Measurements from ENCODE around the gene NECAB3. TPM values are rescaled to one million over a fixed set of nuclear protein-coding genes. Genes with fewer than 3 reads are reported as not detected.

Gene NECAB3
- total and polyA plus RNA-seq, 2 of the 13 experiments (the other 11 are each of a cell fraction or from before 2014, with no cell fraction given): 61.5 to 65.5 TPM

DNA sequence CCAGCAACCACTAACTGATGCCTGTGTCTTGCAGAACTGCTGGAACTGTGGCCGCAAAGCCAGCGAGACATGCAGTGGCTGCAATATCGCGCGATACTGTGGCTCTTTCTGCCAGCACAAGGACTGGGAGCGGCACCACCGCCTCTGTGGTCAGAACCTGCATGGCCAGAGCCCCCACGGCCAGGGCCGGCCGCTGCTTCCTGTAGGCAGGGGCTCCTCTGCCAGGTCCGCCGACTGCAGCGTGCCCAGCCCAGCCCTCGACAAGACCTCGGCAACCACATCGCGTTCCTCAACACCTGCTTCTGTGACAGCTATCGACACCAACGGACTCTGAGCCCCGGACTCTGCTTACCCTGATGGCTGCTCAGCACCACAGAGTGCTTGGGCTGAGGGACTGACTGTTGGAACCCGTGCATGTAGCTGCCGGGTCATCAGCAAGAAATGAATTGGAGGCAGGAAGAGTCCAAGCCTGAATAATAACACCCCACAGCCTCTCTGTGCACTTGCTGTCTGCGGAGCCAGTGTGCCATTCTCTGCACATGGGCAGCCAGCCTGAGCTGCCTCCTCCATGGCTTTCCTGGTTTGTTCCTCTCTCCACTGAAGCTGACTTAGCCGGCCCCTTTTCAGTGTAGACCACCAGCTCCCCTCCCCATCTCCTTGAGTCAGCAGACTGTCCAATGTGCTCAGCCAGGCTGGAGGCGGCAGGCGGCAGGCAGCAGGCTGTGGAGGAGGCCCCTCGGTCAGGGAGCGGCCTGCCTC is 29.7 kb downstream of the NECAB3 start (continued):
- 0 out of 2 replicates have a peak, but pooled peaks have one; percentile 36 for TF ChIP-seq EEA1 (CRISPR knock-in tag; IDR thresholded peaks at IDR 0.05; ENCODE audit: borderline replicate concordance)
- 0 out of 2 replicates have a peak, but pooled peaks have one; percentile 29 for TF ChIP-seq ZNF563 (CRISPR knock-in tag; IDR thresholded peaks at IDR 0.05)
- peak; percentile 22; the same call in 1 of the 2 replicates for TF ChIP-seq ZNF768 (CRISPR knock-in tag; IDR thresholded peaks at IDR 0.05)
- TF ChIP-seq MYC (CRISPR knock-in tag; IDR thresholded peaks at IDR 0.05; ENCODE audit: borderline replicate concordance): 0 out of 2 replicates have a peak, but pooled peaks have one; percentile 18
- TF ChIP-seq NFKB2 (CRISPR knock-in tag; IDR thresholded peaks at IDR 0.05; ENCODE audit: borderline replicate concordance): 0 out of 2 replicates have a peak, but pooled peaks have one; percentile 46
- TF ChIP-seq ZBTB38 (CRISPR knock-in tag; IDR thresholded peaks at IDR 0.05): 0 out of 2 replicates have a peak, but pooled peaks have one; percentile 33
- TF ChIP-seq AGO1 (IDR thresholded peaks at IDR 0.05; ENCODE audit: low read depth, low read length, poor library complexity, severe bottlenecking): peak; percentile 30
- TF ChIP-seq, protein P1, sequence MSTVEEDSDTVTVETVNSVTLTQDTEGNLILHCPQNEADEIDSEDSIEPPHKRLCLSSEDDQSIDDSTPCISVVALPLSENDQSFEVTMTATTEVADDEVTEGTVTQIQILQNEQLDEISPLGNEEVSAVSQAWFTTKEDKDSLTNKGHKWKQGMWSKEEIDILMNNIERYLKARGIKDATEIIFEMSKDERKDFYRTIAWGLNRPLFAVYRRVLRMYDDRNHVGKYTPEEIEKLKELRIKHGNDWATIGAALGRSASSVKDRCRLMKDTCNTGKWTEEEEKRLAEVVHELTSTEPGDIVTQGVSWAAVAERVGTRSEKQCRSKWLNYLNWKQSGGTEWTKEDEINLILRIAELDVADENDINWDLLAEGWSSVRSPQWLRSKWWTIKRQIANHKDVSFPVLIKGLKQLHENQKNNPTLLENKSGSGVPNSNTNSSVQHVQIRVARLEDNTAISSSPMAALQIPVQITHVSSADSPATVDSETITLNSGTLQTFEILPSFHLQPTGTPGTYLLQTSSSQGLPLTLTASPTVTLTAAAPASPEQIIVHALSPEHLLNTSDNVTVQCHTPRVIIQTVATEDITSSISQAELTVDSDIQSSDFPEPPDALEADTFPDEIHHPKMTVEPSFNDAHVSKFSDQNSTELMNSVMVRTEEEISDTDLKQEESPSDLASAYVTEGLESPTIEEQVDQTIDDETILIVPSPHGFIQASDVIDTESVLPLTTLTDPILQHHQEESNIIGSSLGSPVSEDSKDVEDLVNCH (CRISPR knock-in tag; IDR thresholded peaks at IDR 0.05): no peak
- TF ChIP-seq ZNF615 (CRISPR knock-in tag; IDR thresholded peaks at IDR 0.05; ENCODE audit: borderline replicate concordance): no peak
- TF ChIP-seq ZBTB44 (CRISPR knock-in tag; IDR thresholded peaks at IDR 0.05): no peak
- TF ChIP-seq HNRNPLL (IDR thresholded peaks at IDR 0.05; ENCODE audit: low read depth, low read length, poor library complexity, severe bottlenecking): peak; percentile 25
